ACHN (cell line): Measurements from ENCODE around the gene CTRB1.
"Not testable (repeated sequence)": the region's sequence is repeated elsewhere in the genome, so short reads cannot be mapped to it uniquely, and the experiment has no call there.

Experiments
- DNase-seq: peaks from one replicate; pipeline ENCODE4 v3.0.0-alpha.2; 2015
- in situ Hi-C: cut with HindIII; loops from 2 replicates; pipeline ENCODE4 v1.10.0; 2017; ENCODE audit warnings: low sequenced_read_pairs, low pct_ligation_motif_present, low pct_unique_long_range_greater_than_20kb

CTRB1 gene

DNA sequence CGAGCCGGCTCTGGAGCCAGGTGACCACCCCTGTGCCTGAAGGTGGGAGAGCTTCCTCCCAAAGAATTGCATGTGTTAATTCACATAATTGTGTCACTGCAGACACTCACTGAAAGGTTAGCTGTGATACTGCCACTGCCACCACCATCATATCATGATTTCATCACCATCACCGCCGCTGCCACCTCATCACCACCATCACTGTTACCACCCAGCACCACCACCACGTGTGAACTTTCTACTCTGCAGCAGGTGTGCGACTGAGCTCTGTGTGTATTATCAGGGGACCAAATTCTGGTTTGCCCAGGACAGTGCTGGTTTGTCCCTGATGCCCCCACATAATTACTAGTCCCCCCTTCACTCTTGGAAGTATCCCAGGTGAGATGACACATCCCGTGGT lies 17.4 kb downstream of the CTRB1 start:
- DNase-seq: no peak
- in situ Hi-C loops: loop anchor here (25.0 kb wide), 1 partner anchor 151 kb away; no protein-coding TSS in a partner anchor

GRCh38 chr16:75236736-75237397 lies 18.1 kb downstream of the CTRB1 start:
- in situ Hi-C loops: loop anchor here (25.0 kb wide), 1 partner anchor 150 kb away; no protein-coding TSS in a partner anchor
- no peak for DNase-seq

DNA sequence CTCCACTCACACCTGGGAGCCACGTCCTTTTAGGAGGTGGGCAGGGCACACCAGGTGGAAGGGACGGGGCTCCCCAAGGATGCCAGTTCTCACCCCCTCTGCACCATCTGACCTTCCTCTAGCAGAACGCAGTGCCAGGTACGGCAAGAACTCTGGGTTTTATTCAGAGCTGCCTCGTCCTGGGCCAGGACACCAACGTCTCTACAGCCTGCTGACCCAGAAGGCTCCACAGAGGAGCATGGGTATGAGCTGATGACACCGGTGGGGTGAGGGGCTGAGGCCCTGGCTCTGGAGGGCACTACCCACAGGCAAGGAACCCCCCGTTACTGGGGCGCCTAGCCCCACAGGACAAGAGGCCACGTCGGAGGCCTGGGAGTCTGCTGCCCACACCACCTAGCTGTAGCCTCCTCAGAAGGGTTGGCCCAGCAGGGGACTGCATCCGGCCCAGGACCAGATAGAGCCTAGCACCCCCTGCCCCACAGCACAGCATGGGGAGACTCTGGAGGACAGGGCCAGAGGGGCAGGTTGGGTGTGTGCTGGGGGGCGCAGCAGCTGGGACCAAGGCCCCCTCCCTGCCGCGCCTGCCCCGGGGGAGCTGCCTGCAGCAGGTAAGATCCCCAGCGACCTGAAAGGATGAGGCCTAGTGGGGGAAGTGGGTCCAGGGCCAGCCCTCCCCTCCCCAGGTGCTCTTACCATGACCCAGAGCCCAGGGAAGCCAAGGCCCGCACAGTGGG lies 18.8 kb downstream of the CTRB1 start:
- in situ Hi-C loops: loop anchor here (25.0 kb wide), 1 partner anchor 150 kb away; no protein-coding TSS in a partner anchor

DNA sequence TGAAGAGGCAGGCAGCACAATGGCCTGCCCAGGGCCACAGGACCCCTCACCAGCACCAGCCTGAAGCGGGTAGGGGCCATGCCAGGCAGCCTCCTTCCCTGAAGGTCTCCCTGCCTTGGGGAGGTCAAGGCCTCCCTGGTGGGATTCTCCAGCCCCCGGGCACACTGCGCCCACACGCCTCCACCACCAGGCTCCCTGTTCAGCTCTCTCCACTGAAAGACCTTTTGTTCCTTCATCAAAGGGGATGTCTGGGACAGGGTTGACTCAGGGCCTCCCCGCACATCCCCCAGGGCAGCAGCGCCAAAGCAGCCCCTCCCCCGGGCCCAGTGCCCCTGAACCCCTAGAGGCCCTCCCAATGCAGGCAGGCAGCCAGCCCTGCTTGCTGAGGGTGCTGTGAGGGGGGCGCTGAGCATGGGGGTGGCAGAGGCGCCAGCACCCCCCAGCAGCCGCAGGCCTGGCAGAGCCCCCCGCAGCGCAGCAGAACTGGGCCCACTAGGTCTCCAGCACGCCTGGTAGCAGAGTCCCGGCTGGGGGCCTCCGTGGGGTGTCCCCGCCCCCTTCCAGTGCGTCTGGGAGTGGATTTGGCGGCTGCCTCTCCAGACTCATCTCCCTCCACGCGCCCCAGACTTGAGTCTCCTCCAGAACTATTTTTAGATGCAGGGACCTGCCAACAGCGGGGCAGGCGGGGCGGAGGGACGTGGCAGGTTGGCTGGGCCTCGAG lies 19.5 kb downstream of the CTRB1 start:
- DNase-seq: no peak
- in situ Hi-C loops: loop anchor here (25.0 kb wide), 1 partner anchor 149 kb away; no protein-coding TSS in a partner anchor

More for the DNA sequence above, 18.8 kb downstream of the CTRB1 start:
- no peak for DNase-seq

DNA sequence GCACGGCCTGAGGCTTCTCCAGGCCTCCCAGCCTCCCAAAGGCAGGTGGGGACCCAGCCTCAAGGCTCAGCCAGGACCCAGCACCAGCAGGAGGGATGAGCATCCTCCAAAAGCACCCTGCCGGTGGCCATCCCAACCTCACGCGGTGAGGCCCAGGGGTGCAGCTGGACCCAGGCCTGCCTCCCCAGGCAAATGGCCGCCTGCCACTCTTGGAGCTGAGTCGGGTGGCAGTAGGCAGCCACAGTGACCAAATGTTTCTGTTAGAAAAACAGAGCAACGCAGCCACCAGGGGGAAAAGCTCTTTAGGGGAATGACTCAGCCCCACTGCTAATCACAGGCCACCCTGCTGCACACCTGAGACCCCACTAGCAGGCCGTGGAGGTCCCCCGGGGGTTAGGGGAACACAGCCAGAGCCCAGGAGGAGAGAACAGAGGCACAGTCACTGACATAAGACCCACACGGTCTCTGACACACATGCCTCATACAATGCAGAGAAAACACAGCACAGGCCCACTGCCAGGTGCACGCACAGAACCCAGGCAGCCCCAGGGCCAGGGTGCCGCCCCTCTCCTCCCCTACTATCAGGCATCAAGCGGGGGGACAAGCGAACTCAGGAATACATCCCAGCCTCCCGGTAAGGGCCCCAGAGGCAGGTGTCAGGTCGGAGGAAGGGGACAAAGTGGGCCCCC lies 20.2 kb downstream of the CTRB1 start:
- no peak for DNase-seq
- in situ Hi-C loops: loop anchor here (25.0 kb wide), 1 partner anchor 148 kb away; no protein-coding TSS in a partner anchor

DNA sequence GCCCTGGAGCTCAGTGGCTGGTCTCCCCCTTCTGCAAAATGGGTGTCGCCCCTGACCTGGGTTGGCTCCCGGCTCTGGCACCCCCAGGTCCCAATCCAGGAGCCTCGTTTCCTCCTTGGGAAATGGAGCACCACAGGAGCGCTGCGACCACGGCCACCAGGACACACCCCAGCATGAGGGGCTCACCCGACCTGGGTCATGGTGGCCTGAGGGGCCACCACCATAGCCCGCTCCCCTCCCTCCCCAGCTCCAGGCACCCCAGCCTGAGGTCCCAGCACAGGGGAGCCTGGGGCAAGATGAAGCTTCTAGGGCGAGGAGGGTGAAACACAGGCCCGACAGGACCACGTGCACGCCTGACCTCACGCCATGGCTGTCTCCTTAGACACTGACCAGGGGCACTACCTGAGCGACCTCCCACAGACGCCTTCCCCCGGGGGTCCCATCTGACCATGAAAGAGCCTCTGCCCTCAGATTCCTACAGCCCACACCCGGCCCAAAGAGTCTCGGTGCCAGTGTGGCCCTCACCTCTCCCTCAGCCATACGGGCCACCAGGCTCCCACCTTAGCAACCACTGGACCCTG lies 20.8 kb downstream of the CTRB1 start:
- in situ Hi-C loops: loop anchor here (25.0 kb wide), 1 partner anchor 148 kb away; no protein-coding TSS in a partner anchor
- DNase-seq: no peak

DNA sequence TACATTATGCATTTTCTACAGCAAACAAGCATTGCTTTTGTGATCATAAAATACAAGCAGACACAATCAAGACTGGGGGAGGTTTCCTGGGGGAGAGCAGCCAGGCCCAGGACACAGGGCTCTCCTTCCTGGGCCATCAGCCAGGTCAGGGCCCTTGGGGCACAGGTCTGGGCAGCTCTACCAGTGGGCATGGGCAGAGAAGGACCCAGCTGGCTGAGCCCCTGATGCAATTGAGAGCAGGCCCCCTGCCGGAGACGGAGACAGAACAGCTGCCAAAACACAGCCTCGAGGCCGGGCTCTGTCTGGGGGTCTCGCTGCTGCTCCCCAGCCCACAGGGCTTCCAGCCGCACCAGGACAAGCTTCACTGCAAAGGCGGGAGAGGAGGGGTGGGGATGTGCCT lies 21.8 kb downstream of the CTRB1 start:
- in situ Hi-C loops: loop anchor here (25.0 kb wide), 1 partner anchor 147 kb away; no protein-coding TSS in a partner anchor

GRCh38 chr16:75241412-75241811 lies 22.6 kb downstream of the CTRB1 start:
- DNase-seq: no peak
- in situ Hi-C loops: loop anchor here (25.0 kb wide), 1 partner anchor 146 kb away; no protein-coding TSS in a partner anchor

More for the DNA sequence above, 21.8 kb downstream of the CTRB1 start:
- DNase-seq: not testable (repeated sequence)

- in situ Hi-C loops: loop anchor here (25.0 kb wide), 1 partner anchor 145 kb away; no protein-coding TSS in a partner anchor
- no peak for DNase-seq
These were observed 23.2 kb downstream of the CTRB1 start for GRCh38 chr16:75241955-75242354.

- in situ Hi-C loops: loop anchor here (25.0 kb wide), 1 partner anchor 145 kb away; no protein-coding TSS in a partner anchor
These were observed 23.8 kb downstream of the CTRB1 start for GRCh38 chr16:75242436-75243078.

GRCh38 chr16:75243667-75244224 lies 25.0 kb downstream of the CTRB1 start:
- DNase-seq: no peak
- in situ Hi-C loops: loop anchor here (25.0 kb wide), 1 partner anchor 144 kb away; no protein-coding TSS in a partner anchor

More at GRCh38 chr16:75242436-75243078, 23.8 kb downstream of the CTRB1 start:
- DNase-seq: not testable (repeated sequence)

GRCh38 chr16:75244225-75244809 lies 25.5 kb downstream of the CTRB1 start:
- in situ Hi-C loops: loop anchor here (25.0 kb wide), 1 partner anchor 143 kb away; no protein-coding TSS in a partner anchor
- peak; percentile 62 for DNase-seq

GRCh38 chr16:75244844-75245758 lies 26.3 kb downstream of the CTRB1 start:
- in situ Hi-C loops: loop anchor here (25.0 kb wide), 1 partner anchor 142 kb away; no protein-coding TSS in a partner anchor
- DNase-seq: peak; percentile 99

DNA sequence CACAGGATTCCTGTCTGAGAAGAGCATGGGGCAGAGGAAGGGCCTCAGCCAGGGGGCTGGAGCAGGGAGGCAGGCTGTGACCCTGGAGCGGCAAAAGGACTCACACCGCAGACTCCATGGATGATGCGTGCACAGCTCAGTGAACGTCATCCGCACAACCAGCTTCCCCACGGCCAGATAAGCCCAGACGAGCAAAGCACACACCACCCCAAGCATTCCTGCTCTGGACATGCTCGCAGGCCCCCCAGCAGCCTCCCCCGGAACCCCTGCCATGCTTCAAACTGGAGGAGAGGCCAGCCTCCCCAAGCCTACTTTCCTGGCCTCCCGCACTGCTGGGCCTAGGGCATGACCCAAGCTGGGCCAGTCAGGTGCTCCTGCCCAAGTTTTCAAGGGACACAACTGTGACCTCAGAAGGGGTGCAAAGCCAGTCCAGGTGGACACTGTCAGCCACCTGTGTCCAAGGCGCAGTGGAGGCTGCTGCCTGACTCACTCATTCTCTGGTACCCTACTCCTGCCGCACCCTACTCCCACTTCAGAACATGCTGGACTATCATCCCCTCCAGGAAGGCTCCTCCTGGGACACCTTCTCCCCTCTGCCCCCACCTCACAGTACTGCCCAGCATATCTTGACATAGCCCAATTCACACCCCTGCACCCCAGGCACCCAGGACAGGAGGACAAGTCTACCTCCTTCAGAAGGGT lies 27.9 kb downstream of the CTRB1 start:
- DNase-seq: no peak
- in situ Hi-C loops: loop anchor here (25.0 kb wide), 1 partner anchor 141 kb away; no protein-coding TSS in a partner anchor

DNA sequence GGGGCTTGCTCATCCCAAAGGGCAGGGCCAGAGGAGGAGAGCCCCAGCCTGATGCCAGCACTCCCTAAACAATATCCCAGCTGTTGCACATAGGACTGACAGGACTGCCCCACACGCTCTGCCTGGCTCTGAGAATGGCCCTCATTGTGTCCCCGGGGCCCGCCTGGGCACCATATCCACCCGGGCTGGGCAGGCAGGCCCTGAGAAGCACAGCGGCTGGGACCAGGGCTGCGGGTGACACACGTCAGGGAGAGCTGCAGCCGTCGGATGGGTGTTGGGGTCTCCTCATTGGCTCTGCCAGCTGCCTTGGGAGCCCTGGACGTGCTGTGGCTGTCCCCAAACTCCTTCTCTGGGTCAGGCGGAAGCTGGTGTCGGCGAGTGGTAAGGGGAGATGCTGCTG lies 28.5 kb downstream of the CTRB1 start:
- in situ Hi-C loops: loop anchor here (25.0 kb wide), 1 partner anchor 140 kb away; no protein-coding TSS in a partner anchor
- DNase-seq: no peak
